Duodenal mucosa (tissue), 2 donors: ENCODE data around the gene PTER.
A peak's percentile ranks its signal among the peaks of the same experiment; 100 is the strongest.

Experiments used
- H3K27ac ChIP-seq: one replicate; pipeline ENCODE4 v1.7.0; 2013; ENCODE audit warnings: low read depth, low read length
- H3K27me3 ChIP-seq, 2 donors: one replicate each; pipeline ENCODE4 v1.7.0; 2013; ENCODE audit warnings: low read length in 2 of 2, control low read depth in 1 of 2; ENCODE audit not compliant: insufficient read depth in 2 of 2, control insufficient read depth in 1 of 2
- H3K36me3 ChIP-seq, 2 donors: one replicate each; pipeline ENCODE4 v1.7.0; 2013; ENCODE audit warnings: low read length in 2 of 2, control low read depth in 1 of 2; ENCODE audit not compliant: insufficient read depth in 2 of 2, control insufficient read depth in 1 of 2
- H3K4me1 ChIP-seq, 2 donors: one replicate each; pipeline ENCODE4 v1.7.0; 2013; ENCODE audit warnings: low read length in 2 of 2, control low read depth in 1 of 2; ENCODE audit not compliant: insufficient read depth in 2 of 2, control insufficient read depth in 1 of 2
- H3K4me3 ChIP-seq, 2 donors: one replicate each; pipeline ENCODE4 v1.7.0; 2013; ENCODE audit warnings: low read length in 2 of 2, low read depth in 1 of 2
- H3K9ac ChIP-seq, 2 donors: one replicate each; pipeline ENCODE4 v1.7.0; 2013; ENCODE audit warnings: low read length in 2 of 2, low read depth in 1 of 2
- H3K9me3 ChIP-seq, 2 donors: one replicate each; pipeline ENCODE4 v1.7.0; 2013; ENCODE audit warnings: low read length in 2 of 2, control low read depth in 1 of 2; ENCODE audit not compliant: control insufficient read depth in 1 of 2

PTER gene

GRCh38 chr10:16497911-16498310 is 61.1 kb downstream of the PTER start:
- peaks cover 3 to 4% of the 10 kb centered on the region in 2 donors for H3K36me3 ChIP-seq
- no peak overlapping the region for H3K4me3 ChIP-seq
- no peak overlapping the region for H3K9ac ChIP-seq
- H3K4me1 ChIP-seq: no peaks in the 10 kb centered on the region
- no peaks in the 10 kb centered on the region for H3K9me3 ChIP-seq
- no peak overlapping the region for H3K27ac ChIP-seq
- no peaks in the 10 kb centered on the region for H3K27me3 ChIP-seq

DNA sequence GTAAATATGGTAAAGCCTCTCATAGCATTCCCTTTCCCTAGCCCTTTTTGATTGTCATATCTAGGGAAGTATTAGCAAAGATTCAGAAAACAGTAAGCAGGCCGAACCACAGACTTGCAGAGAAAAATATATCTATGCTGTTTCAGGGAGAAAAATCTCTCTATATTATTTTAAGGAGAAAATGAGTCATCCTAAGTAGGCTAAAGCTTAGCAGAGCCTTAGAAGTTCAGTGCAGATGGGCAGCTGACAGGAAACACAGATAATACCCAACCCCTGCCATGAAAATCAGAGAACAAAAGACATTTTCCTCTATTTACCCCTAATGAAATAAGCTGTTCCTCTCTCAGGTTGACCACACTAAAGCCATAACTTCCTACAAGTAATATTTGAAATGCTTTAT is 68.4 kb downstream of the PTER start:
- H3K4me1 ChIP-seq: no peaks in the 10 kb centered on the region
- no peak overlapping the region for H3K4me3 ChIP-seq
- H3K27ac ChIP-seq: no peak overlapping the region
- H3K9me3 ChIP-seq: no peaks in the 10 kb centered on the region
- no peak overlapping the region for H3K9ac ChIP-seq
- peaks cover 9 to 13% of the 10 kb centered on the region in 2 donors for H3K36me3 ChIP-seq
- H3K27me3 ChIP-seq: no peaks in the 10 kb centered on the region

DNA sequence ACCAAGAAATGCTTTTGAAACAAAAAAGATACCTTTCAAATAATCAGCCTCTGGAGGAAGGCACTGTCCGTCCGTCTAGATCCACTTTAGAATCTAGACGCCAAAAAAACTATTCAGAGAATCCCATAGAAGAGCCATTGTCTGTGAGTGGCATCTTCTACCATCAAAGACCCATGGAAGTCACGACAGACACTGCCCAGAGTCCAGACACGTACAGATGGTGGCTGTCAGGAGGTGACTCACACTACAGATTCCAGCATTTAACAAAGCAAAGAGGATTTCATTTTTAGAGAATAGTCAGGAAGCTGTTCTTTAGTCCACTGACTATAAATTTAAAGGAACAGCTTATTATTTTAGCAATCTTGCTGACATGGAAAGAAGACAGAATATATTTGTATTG is 73.2 kb downstream of the PTER start:
- Histone ChIP-seq H3K27ac (no peak overlapping the region), H3K4me3 (no peak overlapping the region), H3K4me1 (no peaks in the 10 kb centered on the region), H3K9me3 (no peaks in the 10 kb centered on the region), H3K9ac (no peak overlapping the region), H3K27me3 (no peaks in the 10 kb centered on the region), H3K36me3 (peaks cover 18% of the 10 kb centered on the region in 2 donors)

DNA sequence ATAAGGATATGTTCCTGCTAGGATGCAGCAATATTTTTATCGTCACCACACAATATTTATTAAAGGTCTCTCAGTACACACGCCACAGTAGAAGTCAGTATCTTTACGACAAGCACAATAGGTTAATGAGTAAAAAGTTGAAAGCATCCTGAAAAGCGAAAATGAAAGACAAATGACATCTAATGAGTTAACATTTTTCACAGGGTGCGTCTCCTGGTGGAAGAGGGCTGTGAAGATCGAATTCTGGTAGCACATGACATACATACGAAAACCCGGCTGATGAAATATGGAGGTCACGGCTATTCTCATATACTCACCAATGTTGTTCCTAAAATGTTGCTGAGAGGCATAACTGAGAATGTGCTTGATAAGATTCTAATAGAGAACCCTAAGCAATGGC is 74.0 kb downstream of the PTER start:
- H3K4me1 ChIP-seq: no peaks in the 10 kb centered on the region
- H3K9me3 ChIP-seq: no peaks in the 10 kb centered on the region
- no peak overlapping the region for H3K27ac ChIP-seq
- H3K4me3 ChIP-seq: no peak overlapping the region
- peaks cover 14 to 18% of the 10 kb centered on the region in 2 donors for H3K36me3 ChIP-seq
- H3K9ac ChIP-seq: no peak overlapping the region
- no peaks in the 10 kb centered on the region for H3K27me3 ChIP-seq

- H3K9ac ChIP-seq: no peak overlapping the region
- no peaks in the 10 kb centered on the region for H3K9me3 ChIP-seq
- no peak overlapping the region for H3K27ac ChIP-seq
- H3K4me1 ChIP-seq: peaks cover 0 to 3% of the 10 kb centered on the region in 2 donors
- H3K36me3 ChIP-seq: no peaks in the 10 kb centered on the region
- peaks cover 15 to 26% of the 10 kb centered on the region in 2 donors for H3K27me3 ChIP-seq
- H3K4me3 ChIP-seq: no peak overlapping the region
These were observed 82.0 kb downstream of the PTER start for GRCh38 chr10:16518822-16519221.

- Histone ChIP-seq H3K4me3 (no peak overlapping the region), H3K9ac (no peak overlapping the region), H3K9me3 (no peaks in the 10 kb centered on the region), H3K27ac (no peak overlapping the region), H3K36me3 (no peaks in the 10 kb centered on the region), H3K4me1 (peaks cover 0 to 3% of the 10 kb centered on the region in 2 donors), H3K27me3 (peaks cover 15 to 26% of the 10 kb centered on the region in 2 donors)
These were observed 82.6 kb downstream of the PTER start for GRCh38 chr10:16519250-16519907.

DNA sequence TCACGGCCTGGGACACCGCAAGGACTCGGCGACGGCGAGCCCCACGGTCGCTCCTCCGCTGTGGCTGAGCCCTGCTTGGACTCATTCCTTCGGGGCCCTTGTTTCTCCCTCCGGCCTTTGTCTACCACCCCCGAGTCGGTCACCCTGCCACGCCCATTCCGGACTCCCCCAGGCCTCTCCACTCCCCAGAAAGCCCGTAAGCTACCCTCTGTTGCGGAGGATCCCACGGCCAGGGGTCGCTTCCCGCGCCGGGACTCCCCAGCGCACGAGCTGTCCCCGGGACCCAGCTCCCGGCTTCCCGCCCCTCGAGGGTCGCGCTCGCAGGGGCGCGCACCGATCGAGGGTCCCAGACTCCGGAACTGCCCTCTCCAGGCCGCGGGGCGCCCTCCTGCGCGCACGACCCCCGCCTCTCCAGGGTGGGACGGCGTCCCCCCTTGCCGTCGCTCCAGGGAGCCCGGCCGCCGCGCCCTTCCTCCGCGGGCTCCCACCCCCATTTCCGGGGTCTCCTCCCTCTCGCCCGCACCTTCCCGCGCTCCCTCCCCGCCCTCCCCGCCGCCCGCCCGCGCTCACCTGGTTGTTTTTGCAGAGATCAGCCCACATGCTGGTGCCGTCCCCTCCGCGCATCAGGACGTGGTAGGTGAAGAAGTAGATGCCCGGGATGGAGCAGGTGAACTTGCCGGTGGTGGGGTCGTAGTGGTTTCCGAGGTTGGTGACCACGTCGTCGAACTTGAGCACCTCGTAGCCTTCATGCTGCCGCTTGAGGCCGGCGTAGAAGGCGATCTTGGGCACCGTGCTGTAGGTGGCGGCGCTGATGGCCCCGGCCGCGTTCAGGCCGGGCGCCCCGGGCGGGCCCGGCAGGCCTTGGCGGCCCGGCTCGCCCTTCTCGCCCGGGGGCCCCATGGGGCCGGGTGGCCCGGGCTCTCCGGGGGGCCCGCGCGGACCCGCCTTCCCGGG is 83.4 kb downstream of the PTER start:
- no peak overlapping the region for H3K27ac ChIP-seq
- peaks cover 15 to 26% of the 10 kb centered on the region in 2 donors for H3K27me3 ChIP-seq

DNA sequence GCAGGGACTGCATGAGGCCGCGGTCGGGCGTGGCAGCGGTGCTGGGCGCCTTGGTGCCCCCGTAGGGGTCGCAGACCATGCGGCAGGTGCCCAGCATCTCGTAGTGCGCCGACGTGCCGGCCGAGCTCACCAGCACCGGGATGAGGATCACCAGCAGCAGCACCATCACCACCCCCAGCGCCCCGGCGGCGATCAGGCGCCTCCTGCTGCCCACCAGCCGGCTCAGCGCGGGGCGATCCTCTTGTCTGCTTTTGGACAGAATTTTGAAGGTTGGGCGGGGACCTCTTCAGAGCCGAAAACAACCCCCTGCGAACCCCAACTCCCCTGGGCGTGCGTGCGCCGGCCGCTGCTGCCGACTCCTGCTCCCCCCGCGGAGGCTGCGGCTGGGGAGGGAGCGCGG is 84.1 kb downstream of the PTER start:
- peaks cover 15 to 26% of the 10 kb centered on the region in 2 donors for H3K27me3 ChIP-seq
- peak overlapping the region; percentile 38 to 57 for H3K4me3 ChIP-seq
- H3K36me3 ChIP-seq: no peaks in the 10 kb centered on the region
- H3K9me3 ChIP-seq: no peaks in the 10 kb centered on the region
- no peak overlapping the region for H3K9ac ChIP-seq
- no peak overlapping the region for H3K27ac ChIP-seq
- H3K4me1 ChIP-seq: peaks cover 0 to 3% of the 10 kb centered on the region in 2 donors

More for the DNA sequence above, 83.4 kb downstream of the PTER start:
- Histone ChIP-seq H3K4me1 (peaks cover 0 to 3% of the 10 kb centered on the region in 2 donors), H3K9me3 (no peaks in the 10 kb centered on the region), H3K9ac (no peak overlapping the region), H3K4me3 (peak overlapping the region in 1 of 2 donors; percentile 57), H3K36me3 (no peaks in the 10 kb centered on the region)

GRCh38 chr10:16521311-16522016 is 84.7 kb downstream of the PTER start, which contains the start of gene C1QL3:
C1QL3 (minus strand) TSS chr10:16521879; CDS start chr10:16521065, 814 bp downstream.
- Histone ChIP-seq H3K4me1 (peaks cover 0 to 3% of the 10 kb centered on the region in 2 donors), H3K27me3 (peaks cover 15 to 26% of the 10 kb centered on the region in 2 donors), H3K9ac (no peak within 1 kb of the TSS), H3K9me3 (no peaks in the 10 kb centered on the region), H3K36me3 (no peaks in the 10 kb centered on the region), H3K27ac (no peak within 1 kb of the TSS), H3K4me3 (peak within 1 kb of the TSS; percentile 38 to 57)
